Smooth muscle cell (in vitro differentiated cells): ENCODE results near the gene TNNC1. TPM values are rescaled to one million over a fixed set of nuclear protein-coding genes. Genes with fewer than 3 reads are reported as not detected.
A peak's percentile ranks its signal among the peaks of the same experiment; 100 is the strongest.

Experiments
- DNase-seq: peaks from one replicate; lab custom pipeline; 2025; ENCODE audit not compliant: unreplicated experiment; lab: John Stamatoyannopoulos, UW
- H2AFZ ChIP-seq: fragments of 200-600 bp; sonication (generic); 2 replicates; pipeline ENCODE4 v1.6.0; 2016; ENCODE audit warnings: antibody characterized with exemption, low read depth, mild to moderate bottlenecking
- H3F3A ChIP-seq: fragments of 200-600 bp; sonication (generic); 2 replicates; pipeline ENCODE4 v1.6.0; 2017; ENCODE audit warnings: antibody characterized with exemption, low read depth
- H3K27ac ChIP-seq: fragments of 200-600 bp; sonication (generic); 2 replicates; pipeline ENCODE4 v1.5.1; 2016; ENCODE audit warnings: low read depth, mild to moderate bottlenecking
- H3K27me3 ChIP-seq: fragments of 200-600 bp; sonication (generic); 2 replicates; pipeline ENCODE4 v1.6.1; 2016; ENCODE audit warnings: low read depth, mild to moderate bottlenecking
- H3K36me3 ChIP-seq: fragments of 200-600 bp; sonication (generic); 2 replicates; pipeline ENCODE4 v1.5.1; 2016; ENCODE audit warnings: low read depth
- H3K4me1 ChIP-seq: fragments of 200-600 bp; sonication (generic); 2 replicates; pipeline ENCODE4 v1.5.1; 2016; ENCODE audit warnings: low read depth
- H3K4me2 ChIP-seq: fragments of 200-600 bp; sonication (generic); 2 replicates; pipeline ENCODE4 v1.6.0; 2016; ENCODE audit warnings: mild to moderate bottlenecking
- H3K4me3 ChIP-seq: fragments of 200-600 bp; sonication (generic); 2 replicates; pipeline ENCODE4 v1.5.1; 2016; ENCODE audit warnings: mild to moderate bottlenecking
- H3K79me2 ChIP-seq: fragments of 200-600 bp; sonication (generic); 2 replicates; pipeline ENCODE4 v1.6.0; 2016; ENCODE audit warnings: low read depth, mild to moderate bottlenecking
- H3K9ac ChIP-seq: fragments of 200-600 bp; sonication (generic); 2 replicates; pipeline ENCODE4 v1.6.0; 2016; ENCODE audit warnings: low read depth
- H3K9me3 ChIP-seq: fragments of 200-600 bp; sonication (generic); replicated peaks from 2 replicates; pipeline ENCODE4 v1.5.1; 2016; ENCODE audit warnings: low read depth
- H4K20me1 ChIP-seq: fragments of 200-600 bp; sonication (generic); 2 replicates; pipeline ENCODE4 v1.6.0; 2016; ENCODE audit warnings: low read depth
- CTCF ChIP-seq: fragments of 200-600 bp; sonication (generic); IDR thresholded peaks from 2 replicates; pipeline ENCODE4 v1.5.1; 2017; ENCODE audit warnings: borderline replicate concordance, mild to moderate bottlenecking, antibody characterized with exemption; ENCODE audit not compliant: insufficient read depth, poor library complexity, severe bottlenecking
- WGBS: methylation state at CpG from one replicate; pipeline ENCODE4 v1.1.7; 2016; ENCODE audit warnings: low lambda C conversion rate; 5-methylcytosine and 5-hydroxymethylcytosine counted together
- polyA plus RNA-seq: library from polyadenylated mRNA; unstranded; fragments of >200 nt; fragmentation: Nextera tagmentation; extraction: Ambion mirVana; gene quantifications from 2 replicates; pipeline ENCODE4 v1.2.1, GENCODE V29; 2016
- total RNA-seq: library from RNA; depleted of rRNA; stranded (reverse); fragments of >200 nt; gene quantifications from 2 replicates; pipeline ENCODE4 v1.2.3, GENCODE V29; 2014

TNNC1 gene
- total and polyA plus RNA-seq, 2 experiments from 2014 or later = 5.1 to 5.9 TPM

- Histone ChIP-seq H3K79me2 (no peaks in the 10 kb centered on the region), H3K27me3 (no peaks in the 10 kb centered on the region), H3K4me1 (no peaks in the 10 kb centered on the region), H3K4me3 (no peak overlapping the region), H3F3A (no peaks in the 10 kb centered on the region), H2AFZ (no peak overlapping the region), H3K27ac (no peak overlapping the region), H3K36me3 (no peaks in the 10 kb centered on the region), H3K4me2 (no peak overlapping the region), H3K9ac (no peak overlapping the region), H4K20me1 (no peaks in the 10 kb centered on the region), H3K9me3 (no peaks in the 10 kb centered on the region)
- 91% methylated on average over 2 of the region's 2 CpGs for WGBS
- DNase-seq = no peak
- TF ChIP-seq CTCF = no peak
Measured at GRCh38 chr3:52420388-52420787, 33.5 kb downstream of the TNNC1 start.

- no peaks in the 10 kb centered on the region for H3F3A ChIP-seq
- DNase-seq = no peak
- no peak for TF ChIP-seq CTCF
- H3K27ac ChIP-seq = no peak overlapping the region
- no peak overlapping the region for H3K9ac ChIP-seq
- peaks cover 5% of the 10 kb centered on the region for H4K20me1 ChIP-seq
- no peak overlapping the region for H3K4me3 ChIP-seq
- no peaks in the 10 kb centered on the region for H3K9me3 ChIP-seq
- H3K79me2 ChIP-seq = peaks cover 5% of the 10 kb centered on the region
- WGBS = 95% methylated on average over 3 of the region's 3 CpGs
- peaks cover 12% of the 10 kb centered on the region for H3K4me1 ChIP-seq
- no peaks in the 10 kb centered on the region for H3K27me3 ChIP-seq
- H3K36me3 ChIP-seq = no peaks in the 10 kb centered on the region
- no peak overlapping the region for H2AFZ ChIP-seq
- H3K4me2 ChIP-seq = no peak overlapping the region
Measured at GRCh38 chr3:52415800-52416199, 38.0 kb downstream of the TNNC1 start.

- Histone ChIP-seq H3K27ac (no peak overlapping the region), H3K36me3 (no peaks in the 10 kb centered on the region), H4K20me1 (peaks cover 5% of the 10 kb centered on the region), H3K27me3 (no peaks in the 10 kb centered on the region), H3K9ac (peak overlapping the region; percentile 28), H3K4me1 (peaks cover 21% of the 10 kb centered on the region), H3K79me2 (peaks cover 29% of the 10 kb centered on the region), H3K9me3 (no peaks in the 10 kb centered on the region), H2AFZ (no peak overlapping the region), H3K4me3 (peak overlapping the region; percentile 99), H3K4me2 (peak overlapping the region; percentile 100), H3F3A (no peaks in the 10 kb centered on the region)
- no peak for DNase-seq
- TF ChIP-seq CTCF = no peak
- WGBS = 96% methylated on average over 8 of the region's 8 CpGs
Measured at GRCh38 chr3:52408466-52408865, 45.4 kb downstream of the TNNC1 start.

GRCh38 chr3:52407779-52408178 lies 46.1 kb downstream of the TNNC1 start:
- H2AFZ ChIP-seq = no peak overlapping the region
- no peaks in the 10 kb centered on the region for H3K27me3 ChIP-seq
- H3K9me3 ChIP-seq = no peaks in the 10 kb centered on the region
- H3K4me3 ChIP-seq = no peak overlapping the region
- no peak for TF ChIP-seq CTCF
- peaks cover 29% of the 10 kb centered on the region for H3K79me2 ChIP-seq
- DNase-seq = no peak
- 98% methylated on average over 3 of the region's 3 CpGs for WGBS
- no peak overlapping the region for H3K27ac ChIP-seq
- peaks cover 21% of the 10 kb centered on the region for H3K4me1 ChIP-seq
- no peak overlapping the region for H3K9ac ChIP-seq
- no peak overlapping the region for H3K4me2 ChIP-seq
- H4K20me1 ChIP-seq = peaks cover 5% of the 10 kb centered on the region
- no peaks in the 10 kb centered on the region for H3K36me3 ChIP-seq
- no peaks in the 10 kb centered on the region for H3F3A ChIP-seq
